HG03520 (cell line): ENCODE measurements around the gene LGALS16.
"Not testable (repeated sequence)": the region's sequence is repeated elsewhere in the genome, so short reads cannot be mapped to it uniquely, and the experiment has no call there.

Experiments used
- ATAC-seq: cut with Tn5 transposase; IDR thresholded peaks from one replicate; pipeline ENCODE4 v1.9.1; 2021; ENCODE audit warnings: mild to moderate bottlenecking, moderate library complexity; ENCODE audit not compliant: unreplicated experiment

LGALS16 gene, protein sequence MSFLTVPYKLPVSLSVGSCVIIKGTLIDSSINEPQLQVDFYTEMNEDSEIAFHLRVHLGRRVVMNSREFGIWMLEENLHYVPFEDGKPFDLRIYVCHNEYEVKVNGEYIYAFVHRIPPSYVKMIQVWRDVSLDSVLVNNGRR

DNA sequence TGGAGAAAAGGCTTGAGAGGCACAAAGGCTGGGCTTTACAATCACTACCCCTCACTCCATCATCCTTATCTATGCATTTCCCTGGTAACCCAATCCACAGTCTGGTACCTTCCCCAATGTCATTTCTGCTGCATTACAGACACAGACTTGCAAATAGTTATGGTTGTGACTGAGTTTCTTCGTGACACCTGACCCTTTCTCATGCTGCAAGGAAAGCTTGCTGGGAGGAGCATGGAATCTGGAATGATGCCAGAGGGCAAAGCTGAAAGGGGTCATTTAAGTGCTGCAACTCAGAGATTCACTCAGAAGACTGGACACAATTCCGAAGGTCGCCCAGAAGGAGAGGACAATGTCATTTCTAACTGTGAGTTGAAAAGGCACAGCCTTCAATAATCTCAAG is at the start of gene LGALS16:
Gene LGALS16, plus strand, starts transcription at position 301 of the 400 bp plus-strand sequence. Its CDS starts 49 bp downstream, at position 350.
- no peak for ATAC-seq

DNA sequence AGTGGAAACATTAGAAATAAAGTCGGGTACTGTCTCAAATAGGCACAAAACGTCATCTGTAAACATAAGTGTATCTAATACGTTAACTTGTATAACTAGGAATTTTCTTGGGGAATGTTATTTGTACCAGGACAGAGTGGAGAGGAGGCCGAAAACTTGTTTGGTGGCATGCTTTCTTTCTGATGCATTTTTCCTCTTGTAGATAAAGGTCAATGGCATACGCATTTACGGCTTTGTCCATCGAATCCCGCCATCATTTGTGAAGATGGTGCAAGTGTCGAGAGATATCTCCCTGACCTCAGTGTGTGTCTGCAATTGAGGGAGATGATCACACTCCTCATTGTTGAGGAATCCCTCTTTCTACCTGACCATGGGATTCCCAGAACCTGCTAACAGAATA is 48.7 kb upstream of the LGALS16 start:
- ATAC-seq = no peak

DNA sequence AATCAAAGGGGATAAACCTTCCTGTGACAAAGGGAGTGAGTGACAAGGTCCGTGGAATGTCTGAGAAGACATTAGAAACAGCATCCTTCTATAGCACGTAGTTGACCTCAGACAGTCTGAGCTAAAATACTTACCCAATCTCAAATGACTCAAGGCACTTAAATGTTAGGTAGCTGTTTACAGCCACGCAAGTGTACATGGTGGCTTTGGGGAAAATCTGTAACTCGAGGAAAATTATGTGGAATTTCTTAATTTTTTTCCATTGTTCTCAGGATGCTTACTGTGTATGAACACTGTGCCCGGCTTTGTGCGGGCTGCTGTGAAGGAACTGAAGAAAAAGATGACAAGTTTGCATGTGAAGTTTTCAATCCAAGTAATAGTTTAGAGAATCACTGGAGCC is 48.2 kb upstream of the LGALS16 start:
- no peak for ATAC-seq

DNA sequence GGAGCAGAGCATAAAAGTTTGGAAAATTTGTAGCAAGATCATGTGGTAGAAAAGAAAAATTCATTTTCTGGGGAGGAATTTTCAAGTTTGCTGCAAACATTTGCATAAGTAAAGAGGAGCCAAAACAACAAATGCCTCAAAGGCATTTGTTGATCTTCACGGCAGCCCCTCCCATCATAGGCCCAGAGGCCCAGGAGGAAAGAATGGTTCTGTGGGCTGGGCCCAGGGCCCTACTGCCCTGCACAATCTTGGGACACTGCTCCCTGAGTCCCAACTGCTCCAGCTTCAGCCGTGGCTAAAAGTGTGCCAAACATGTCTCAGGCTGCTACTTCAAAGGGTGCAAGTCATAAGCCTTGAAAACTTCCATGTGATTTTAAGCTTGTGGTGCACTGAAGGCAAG is 42.1 kb upstream of the LGALS16 start:
- ATAC-seq = no peak

DNA sequence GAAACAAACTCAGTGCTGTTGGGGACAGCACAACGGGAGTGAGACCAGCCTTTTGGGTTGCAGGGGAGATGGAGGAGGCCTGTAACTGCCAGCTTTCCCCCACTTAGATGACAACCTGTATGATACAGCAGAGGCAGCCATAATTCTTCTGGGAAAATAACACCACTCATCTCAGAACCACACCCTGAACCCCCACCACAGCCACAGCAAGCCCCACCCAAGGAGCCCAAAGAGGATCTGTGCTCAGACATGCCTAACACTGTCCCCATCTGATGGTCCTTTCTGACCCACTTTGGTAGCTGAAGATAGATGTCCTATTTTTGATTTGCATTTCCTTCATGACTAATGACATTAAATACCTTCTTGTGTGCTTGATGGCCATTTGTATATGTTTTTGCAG is 38.0 kb upstream of the LGALS16 start:
- ATAC-seq = no peak

DNA sequence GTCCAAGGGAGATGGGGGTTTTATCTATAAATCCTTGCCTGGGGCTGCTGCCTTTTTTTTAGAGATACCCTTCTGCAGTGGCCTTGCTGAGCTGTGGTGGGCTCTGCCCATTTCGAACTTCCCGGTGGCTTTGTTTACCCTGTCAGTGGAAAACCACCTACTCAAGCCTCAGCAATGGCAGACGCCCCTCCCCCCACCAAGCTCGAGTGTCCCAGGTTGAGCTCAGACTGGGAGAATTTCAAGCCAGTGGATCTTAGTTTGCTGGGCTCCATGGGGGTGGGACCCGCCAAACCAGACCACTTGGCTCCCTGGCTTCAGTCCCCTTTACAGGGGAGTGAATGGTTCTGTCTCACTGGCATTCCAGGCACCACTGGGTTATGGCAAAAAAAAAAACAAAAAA is 31.8 kb upstream of the LGALS16 start:
- no peak for ATAC-seq

DNA sequence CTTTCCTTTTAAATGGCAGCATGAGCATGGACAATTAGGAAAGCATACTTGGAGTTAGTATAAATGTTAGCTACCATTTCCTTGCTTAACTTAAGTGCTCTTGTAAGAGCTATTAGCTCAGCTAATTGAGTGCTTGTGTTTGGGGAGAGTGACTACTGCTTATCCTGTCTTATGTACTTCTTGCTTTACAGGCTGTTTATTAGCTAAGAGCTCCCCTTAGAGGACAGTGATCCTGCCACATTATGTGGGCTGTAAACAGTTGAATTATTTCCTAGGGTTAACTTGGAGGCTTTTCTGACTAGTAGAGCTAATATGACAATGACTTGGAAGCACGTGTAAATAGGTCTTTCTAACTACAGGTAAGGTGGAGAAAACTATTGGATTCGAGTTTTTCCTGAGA is 28.1 kb upstream of the LGALS16 start:
- ATAC-seq = not testable (repeated sequence)

DNA sequence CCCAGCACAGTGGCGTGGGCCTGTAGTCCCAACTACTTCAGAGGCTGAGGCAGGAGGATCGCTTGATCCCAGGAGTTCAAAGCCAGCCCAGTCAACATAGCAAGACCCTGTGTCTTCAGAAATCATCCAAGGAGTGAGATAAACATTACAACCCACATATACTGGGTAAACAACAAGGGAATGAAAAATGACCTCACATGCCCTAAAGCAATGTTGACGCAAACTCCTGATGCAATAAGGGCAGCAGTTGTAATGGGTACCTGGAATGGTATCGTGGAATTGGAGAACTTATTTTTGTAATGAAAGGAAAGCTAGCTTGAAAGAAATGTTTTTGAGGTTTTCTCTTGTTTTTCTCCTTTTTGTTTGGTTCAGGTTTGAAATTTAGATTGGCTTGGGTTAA is 24.5 kb upstream of the LGALS16 start:
- ATAC-seq = no peak

DNA sequence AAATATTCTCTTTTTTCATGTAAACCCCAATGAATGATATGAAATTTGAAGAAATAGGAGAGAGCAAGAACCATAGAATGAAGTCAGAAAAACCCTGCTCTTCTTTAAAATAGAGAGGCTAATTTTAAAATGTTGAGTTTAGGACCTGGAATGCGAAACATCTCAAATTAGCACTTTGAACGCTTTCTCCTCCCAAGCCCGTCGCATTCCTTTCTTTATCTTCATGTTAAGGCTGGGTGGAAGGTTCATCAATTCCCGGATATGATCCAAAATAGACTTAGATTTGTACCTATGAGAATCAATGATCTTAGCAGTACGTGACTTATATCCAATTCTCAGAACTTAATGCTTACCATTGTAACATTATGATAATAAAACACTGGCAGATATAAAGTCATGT is 24.1 kb upstream of the LGALS16 start:
- no peak for ATAC-seq

DNA sequence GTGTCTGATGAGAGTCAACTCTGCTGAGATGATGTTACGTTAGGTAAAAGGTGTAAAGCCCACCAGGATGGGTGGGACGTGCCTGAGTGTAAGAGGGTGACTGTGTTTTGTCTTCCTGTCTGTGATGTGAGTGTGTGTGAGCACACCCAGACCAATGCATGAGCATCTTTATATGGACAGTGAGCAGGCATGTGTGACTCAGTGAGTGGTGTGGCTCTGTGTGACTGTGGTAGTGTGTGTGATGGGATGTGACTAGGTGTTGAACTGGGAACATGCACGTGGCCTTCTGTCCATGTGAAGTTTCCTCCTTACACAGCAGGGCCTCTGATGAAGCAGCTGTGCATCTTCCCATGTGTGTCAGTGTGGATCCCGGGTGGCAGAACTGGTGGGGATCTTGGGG is 17.8 kb upstream of the LGALS16 start:
- ATAC-seq = no peak

DNA sequence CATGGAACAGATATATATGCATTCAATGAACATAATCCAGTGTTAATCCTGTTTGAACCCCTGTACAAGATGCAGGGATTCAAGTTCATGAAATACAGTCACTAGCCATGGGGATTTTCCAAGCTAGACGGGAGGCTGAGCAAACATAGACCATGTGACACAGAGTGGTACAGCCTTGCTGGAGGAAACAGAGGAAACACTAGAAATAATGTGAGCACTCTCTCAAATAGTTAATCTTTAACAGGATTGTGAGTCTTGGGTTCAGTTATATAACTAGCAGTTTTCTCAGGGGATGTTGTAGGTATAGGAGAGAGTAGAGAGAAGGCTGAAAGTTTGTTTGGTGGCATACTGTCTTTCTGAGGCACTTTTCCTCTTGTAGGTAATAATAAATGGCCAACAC is 13.9 kb upstream of the LGALS16 start:
- ATAC-seq = no peak

DNA sequence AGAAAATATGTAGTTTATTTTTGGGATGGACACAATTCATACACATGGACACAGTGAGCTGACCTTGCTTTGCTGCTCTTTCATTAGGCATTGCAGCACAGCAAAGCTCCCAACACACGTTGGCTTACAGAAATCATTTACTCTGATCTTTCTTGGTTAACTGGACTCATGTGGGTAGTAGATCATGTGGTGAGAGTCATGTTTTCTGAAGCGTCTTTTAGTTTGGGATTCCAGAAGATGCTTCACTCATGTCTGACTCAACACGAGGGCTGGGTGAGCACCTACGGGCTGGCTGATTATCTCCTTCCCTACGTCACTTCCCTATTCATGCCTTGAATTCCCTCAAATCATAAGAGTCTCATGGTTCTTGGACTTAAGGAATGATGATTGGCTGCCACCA is 12.1 kb upstream of the LGALS16 start:
- no peak for ATAC-seq

DNA sequence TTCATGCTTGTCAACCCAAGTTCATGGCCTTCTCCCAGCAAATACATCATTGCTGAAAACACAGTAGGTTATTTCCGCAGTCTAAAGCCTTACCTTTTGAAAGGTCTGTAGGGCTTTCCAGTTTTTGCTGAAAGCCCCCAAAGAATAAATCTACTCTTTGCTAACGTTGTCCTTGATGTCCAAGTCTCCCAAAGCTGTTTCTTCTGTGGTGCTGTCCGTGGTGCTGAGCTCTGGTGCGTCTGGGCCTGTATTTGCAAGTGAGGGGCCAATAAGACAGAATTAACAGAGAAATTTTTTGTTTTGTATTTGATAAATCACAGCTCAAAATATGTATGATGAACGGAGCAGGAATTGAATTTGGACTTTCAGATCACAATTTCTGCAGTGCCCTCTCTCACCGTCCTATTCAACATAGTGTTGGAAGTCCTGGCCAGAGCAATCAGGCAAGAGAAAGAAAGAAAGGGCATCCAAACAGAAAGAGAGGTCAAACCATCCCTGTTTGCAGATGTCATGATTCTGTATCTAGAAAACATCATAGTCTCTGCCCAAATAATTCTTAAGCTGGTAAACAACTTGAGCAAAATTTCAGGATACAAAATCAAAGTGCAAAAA is 9.8 kb upstream of the LGALS16 start:
- no peak for ATAC-seq

DNA sequence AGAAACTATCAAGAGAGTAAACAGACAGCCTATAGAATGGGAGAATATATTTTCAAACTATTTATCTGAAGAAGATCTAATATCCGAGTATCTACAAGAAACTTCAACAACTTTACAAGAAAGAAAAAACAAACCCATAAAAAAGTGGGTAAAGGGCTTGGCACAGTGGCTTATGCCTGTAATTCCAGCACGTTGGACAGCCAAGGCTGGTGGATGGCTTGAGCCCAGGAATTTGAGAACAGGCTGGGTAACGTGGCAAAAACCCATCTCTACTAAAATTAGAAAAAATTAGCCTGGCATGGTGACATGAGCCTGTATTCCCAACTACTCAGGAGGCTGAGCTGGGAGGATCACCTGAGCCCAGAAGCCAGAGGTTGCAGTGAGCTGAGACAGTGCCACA is 7.8 kb upstream of the LGALS16 start:
- no peak for ATAC-seq

DNA sequence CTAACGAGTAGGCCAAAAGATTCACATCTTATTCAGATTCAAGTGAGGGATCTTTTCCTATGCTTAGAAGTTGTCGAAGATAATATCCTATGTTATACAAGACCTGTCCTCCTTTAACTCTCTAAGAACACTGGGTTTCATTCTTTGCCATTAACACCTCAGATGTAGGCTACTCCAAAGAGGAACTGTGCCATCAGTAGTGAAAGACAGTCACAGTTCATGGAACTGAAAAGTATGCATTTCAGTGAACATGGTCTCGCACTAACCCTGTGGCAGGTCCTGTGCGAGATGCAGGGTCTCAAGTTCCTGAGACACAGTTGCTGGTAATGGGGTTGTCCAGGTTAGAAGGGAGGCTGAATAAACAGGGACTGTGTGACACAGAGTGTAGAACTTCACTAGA is 4.1 kb downstream of the LGALS16 start:
- ATAC-seq = no peak

DNA sequence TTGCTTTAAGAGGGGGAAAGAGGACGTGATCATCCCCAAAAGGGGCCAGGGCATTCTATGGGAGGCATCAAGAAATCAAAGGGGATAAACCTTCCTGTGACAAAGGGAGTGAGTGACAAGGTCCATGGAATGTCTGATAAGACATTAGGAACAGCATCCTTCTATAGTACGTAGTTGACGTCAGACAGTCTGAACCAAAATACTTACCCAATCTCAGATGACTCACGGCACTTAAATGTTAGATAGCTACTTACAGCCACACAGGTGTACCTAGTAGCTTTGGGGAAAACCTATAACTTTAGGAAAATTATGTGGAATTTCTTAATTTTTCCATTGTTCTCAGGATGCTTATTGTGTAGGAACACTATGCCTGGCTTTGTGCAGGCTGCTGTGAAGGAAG is 4.9 kb downstream of the LGALS16 start:
- ATAC-seq = no peak

DNA sequence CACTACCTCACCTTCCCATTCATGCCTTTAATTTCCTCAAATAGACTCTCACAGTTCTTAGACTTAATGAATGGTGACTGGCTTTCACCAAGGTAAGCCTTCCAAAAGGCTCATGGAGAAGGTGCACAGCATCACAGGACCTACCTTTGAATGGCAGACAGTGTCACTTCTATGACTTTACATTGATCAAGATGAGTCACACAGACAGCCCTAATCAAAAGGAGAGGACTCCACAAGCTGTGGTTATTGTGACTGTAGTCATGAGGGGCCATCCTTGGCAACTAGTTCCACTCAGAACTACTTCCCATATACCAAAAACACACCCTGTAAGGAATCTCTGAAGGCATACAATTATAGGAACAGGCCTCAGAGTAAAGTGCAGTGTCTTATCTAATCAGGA is 5.9 kb downstream of the LGALS16 start:
- no peak for ATAC-seq

DNA sequence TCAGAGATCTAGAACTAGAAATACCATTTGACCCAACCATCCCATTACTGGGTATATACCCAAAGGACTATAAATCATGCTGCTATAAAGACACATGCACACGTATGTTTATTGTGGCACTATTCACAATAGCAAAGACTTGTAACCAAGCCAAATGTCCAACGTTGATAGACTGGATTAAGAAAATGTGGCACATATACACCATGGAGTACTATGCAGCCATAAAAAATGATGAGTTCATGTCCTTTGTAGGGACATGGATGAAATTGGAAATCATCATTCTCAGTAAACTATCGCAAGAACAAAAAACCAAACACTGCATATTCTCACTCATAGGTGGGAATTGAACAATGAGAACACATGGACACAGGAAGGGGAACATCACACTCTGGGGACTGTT is 14.1 kb downstream of the LGALS16 start:
- ATAC-seq = not testable (repeated sequence)

DNA sequence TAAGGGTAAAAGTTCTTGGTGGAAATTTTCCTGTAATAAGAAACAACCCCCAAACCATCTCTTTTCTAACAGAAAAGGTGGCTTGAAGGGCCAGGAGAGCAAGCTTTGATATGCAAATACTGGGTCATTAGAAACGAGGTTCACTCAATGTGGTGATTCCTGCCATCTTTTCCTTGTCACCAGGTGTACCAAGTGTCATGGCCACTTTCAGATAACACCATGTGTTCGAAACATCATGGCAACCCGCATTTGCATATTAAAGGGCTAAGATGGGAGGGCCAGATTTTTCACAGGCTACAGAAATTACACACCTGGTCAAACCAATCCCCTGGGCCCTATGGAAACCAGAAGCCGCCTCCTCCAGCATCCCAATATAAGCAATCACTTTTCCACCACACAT is 15.3 kb downstream of the LGALS16 start:
- ATAC-seq = no peak

DNA sequence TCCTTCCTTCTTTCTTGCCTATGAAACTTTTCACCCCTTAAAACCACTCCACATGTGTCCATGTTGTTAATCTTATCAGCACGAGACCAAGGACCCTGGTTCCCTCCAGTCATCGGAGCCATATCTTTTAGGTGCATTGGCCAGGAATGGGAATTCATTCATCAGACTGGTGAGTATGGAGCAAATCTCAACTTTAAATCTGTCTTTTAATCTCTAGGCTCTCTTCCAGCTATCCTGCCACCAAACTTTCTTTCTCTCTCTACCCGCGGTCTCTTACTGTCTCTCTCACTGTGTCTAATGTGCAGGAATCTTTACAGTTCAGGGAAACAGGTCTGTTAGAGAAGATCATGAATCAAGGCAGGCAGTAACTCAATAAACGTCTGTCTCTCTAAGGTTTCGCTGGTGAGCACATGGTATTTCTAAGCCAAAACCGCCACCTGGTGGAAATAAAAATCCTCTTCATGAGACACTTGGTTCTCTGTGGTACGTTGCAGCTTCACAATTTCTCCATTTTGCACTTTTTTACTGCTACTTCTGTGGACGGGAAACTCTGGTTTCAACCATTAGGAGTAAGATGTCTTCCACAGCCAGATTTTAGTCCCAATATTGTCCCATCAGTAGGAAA is 16.1 kb downstream of the LGALS16 start:
- no peak for ATAC-seq

DNA sequence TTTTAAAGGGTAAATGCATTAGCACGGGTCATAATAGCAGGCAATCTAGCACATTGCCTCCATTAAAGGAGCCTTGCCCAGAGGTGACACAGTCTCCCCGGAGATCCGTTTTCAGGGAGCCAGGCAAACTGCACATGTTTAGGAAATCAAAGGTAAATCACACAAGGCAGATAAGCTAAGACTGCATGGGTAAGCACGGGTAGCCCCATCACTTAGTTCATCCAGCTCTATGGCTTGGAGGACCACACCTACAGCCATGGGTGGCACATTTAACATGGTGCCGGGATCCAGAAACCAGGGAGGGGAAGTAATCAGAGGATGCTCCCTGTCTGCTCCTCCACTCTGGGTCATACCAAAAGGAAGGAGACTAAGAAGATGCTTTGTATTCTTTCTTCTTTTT is 16.8 kb downstream of the LGALS16 start:
- no peak for ATAC-seq

DNA sequence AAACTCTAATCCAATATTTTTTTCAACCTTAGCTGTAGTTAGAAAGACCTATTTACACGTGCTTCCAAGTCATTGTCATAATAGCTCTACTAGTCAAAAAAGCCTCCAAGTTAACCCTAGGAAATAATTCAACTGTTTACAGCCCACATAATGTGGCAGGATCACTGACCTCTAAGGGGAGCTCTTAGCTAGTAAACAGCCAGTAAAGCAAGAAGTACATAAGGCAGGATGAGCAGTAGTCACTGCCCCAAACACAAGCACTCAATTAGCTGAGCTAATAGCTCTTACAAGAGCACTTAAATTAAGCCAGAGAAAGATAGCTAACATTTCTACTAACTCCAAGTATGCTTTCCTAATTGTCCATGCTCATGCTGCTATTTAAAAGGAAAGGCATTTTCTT is 18.1 kb downstream of the LGALS16 start:
- not testable (repeated sequence) for ATAC-seq

DNA sequence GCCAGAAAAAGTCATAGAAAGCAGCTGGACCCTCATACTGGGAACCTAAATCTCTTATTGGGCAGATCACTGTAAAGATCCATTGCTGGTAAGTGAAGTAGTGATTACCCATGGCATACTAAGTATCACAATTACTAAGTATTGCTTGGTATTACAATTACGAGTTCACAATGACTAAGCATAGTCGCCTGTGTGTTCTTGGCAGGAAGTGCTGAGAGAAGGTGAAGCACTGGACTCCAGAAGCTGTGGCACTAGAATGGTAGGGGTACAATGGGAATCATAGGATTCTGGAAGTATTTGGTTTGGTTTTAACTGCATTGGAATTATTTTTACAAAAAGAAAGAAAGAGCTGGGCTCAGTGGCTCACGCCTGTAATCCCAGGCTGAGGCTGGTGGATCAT is 20.3 kb downstream of the LGALS16 start:
- ATAC-seq = no peak
